HS-27A (cell line): ENCODE results near the gene NYNRIN.
"Not testable (repeated sequence)": the region's sequence is repeated elsewhere in the genome, so short reads cannot be mapped to it uniquely, and the experiment has no call there.

Experiments used
- DNase-seq: peaks from one replicate; pipeline ENCODE4 v3.0.0-alpha.2; 2012; ENCODE audit warnings: low read depth, missing footprints

NYNRIN gene

DNA sequence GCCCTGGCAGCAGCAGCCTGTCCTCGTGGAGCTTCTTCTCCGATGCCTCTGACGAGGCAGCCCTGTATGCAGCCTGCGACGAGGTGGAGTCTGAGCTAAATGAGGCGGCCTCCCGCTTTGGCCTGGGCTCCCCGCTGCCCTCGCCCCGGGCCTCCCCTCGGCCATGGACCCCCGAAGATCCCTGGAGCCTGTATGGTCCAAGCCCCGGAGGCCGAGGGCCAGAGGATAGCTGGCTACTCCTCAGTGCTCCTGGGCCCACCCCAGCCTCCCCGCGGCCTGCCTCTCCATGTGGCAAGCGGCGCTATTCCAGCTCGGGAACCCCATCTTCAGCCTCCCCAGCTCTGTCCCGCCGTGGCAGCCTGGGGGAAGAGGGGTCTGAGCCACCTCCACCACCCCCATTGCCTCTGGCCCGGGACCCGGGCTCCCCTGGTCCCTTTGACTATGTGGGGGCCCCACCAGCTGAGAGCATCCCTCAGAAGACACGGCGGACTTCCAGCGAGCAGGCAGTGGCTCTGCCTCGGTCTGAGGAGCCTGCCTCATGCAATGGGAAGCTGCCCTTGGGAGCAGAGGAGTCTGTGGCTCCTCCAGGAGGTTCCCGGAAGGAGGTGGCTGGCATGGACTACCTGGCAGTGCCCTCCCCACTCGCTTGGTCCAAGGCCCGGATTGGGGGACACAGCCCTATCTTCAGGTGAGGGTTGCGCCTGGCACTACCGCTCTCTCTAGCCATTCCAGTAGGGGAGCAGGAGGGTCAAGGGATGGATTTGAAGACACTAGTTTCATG lies 28.7 kb upstream of the NYNRIN start:
- DNase-seq: no peak

DNA sequence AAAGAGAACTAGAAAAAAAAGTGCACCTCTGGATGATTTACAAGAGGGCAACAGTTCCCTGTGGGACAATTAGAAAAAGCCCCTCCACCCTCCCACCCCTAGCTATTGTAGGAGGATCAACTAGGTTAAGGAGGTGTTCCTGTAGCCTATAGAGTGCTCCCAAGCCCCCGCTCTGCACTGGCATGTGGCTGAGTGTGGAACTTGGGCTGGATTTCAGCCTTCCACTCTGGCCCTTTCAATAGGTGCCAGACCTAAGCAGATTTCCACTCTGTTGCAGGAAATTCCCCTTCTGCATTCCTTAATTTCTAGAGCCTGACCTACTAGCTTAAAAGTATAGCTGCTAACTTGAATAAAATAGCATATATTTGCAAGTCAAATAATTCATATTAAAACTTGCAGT lies 28.1 kb upstream of the NYNRIN start:
- DNase-seq: no peak

GRCh38 chr14:24371605-24372004 lies 27.2 kb upstream of the NYNRIN start:
- DNase-seq: not testable (repeated sequence)

GRCh38 chr14:24372701-24373416 lies 25.9 kb upstream of the NYNRIN start:
- DNase-seq: no peak

DNA sequence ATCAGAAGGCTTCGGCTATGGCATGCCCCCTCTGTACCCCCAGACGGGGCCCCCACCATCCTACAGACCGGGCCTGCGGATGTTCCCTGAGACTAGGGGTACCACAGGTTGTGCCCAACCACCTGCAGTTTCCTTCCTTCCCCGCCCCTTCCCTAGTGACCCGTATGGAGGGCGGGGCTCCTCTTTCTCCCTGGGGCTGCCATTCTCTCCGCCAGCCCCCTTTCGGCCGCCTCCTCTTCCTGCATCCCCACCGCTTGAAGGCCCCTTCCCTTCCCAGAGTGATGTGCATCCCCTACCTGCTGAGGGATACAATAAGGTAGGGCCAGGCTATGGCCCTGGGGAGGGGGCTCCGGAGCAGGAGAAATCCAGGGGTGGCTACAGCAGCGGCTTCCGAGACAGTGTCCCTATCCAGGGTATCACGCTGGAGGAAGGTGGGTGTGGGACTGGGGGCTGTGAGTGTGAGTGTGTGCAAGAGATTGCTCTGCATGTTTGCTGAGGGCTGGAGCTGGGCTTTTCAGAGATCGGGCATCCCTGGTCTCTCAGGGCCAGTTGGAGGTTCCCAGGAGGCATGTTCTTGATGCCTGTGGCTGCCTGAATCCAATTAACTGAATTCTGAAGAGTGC lies 22.2 kb upstream of the NYNRIN start:
- no peak for DNase-seq

DNA sequence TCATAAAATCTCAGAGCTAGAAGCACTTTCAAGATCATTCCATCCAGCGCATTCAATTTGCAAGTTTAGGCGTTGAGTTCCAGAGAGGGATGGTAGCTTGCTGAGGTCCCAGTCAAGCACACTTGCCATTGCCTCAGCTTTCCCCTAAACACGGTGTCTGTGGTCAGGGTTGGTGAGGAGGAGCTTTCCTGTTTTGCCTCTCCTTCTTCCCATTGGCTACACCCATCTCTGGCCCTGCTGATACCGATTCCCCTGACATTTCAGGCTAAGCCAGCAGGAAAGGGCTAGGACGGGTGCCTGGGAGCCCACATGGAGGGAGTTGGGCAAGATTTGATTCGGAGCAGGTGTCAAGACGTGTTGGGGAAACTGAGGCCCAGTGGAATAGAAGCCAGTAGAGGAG lies 21.7 kb upstream of the NYNRIN start:
- no peak for DNase-seq

GRCh38 chr14:24377657-24378056 lies 21.1 kb upstream of the NYNRIN start:
- DNase-seq: no peak

DNA sequence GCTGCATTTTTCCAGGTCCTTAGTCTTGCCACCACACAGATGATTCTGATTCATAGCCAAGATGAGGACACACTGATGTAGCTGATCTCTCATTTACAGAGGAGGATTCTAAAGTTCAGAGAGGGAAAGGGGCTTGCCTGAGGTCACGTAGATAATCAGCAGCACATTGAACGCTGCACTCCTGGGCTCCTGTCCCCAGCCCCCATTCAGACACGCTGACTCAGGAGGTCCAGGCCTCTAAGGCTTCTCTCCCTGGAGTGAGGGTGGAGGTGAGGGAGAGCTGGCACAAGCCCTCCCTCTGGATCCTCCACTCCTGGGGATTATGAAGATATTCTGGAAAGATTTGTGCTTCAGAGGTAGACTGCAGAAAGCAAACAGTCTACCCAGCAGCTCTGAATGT lies 20.5 kb upstream of the NYNRIN start:
- no peak for DNase-seq

- no peak for DNase-seq
These were observed 19.6 kb upstream of the NYNRIN start for GRCh38 chr14:24378981-24379906.

DNA sequence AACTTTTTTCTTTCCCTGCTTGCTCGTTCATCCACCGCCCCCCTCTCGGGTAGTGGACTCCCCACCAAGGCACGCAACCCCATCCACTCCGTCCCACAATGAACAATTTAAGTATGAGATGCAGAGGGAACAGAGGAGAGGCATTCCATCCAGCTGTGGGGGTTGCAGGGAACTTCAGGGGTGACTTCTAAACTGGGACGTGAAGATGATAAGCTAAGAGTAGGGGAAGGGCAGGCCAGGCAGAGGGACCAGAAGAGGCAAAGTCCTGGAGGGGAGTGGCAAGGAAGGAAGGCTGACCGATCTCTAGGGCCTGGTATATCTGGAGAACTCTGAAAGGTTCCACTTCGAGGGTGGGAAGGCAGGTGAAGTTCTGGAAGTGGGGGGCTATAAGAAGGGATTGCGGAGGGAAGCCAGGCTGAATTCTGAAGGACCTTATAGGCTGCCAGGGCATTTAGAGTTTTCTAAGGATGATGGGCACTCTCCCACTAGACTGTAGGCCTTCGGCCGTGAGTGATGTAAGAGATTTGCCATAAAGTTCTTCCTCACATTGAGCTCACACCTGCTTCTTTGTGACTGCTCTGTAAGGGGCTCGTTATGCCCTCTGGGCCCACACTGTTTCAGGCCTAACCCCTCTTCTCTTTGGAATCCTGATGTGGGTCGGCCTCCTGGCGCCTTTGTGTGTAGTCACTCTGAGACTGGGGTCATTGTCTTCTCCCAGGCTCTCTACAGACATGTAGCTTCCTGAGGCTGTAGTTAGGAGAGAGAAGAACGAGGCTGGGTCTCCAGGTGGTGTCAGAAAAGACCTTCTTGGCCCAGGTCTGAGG lies 18.7 kb upstream of the NYNRIN start:
- no peak for DNase-seq

DNA sequence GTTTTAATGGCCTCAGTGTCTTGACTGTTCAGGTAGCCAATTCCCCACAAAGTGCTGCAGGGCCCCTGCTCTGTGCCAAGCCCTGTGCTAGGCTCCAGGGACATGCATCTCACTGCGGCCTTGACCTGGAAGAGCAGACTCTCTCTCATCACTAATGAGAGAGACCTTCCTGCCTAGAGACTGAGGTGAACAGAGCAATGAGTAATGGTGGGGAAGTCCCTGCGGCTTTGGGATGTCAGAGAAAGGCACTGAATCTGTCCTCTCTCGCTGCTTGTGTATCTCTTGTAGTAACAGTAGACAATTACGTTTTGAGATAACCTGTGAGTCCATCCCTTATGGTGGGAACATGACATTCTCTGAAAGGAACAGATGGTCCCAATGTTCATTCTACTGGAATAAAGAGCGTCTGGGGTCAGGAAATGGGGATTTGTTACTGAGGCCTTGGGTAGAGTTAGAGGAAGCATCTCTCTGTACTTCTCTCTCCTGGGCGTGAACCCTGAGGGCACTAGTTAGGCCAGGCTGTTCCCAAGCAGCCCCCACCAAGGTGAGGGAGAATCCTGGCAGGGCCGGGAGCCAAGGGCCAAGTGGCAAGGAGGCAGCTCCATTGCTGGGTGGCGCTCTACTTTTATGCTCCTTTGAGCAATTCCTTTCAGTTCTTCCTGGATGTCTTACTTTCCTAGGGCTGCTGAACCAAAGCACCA lies 17.3 kb upstream of the NYNRIN start:
- no peak for DNase-seq

- no peak for DNase-seq
These were observed 16.8 kb upstream of the NYNRIN start for GRCh38 chr14:24382064-24382371.

DNA sequence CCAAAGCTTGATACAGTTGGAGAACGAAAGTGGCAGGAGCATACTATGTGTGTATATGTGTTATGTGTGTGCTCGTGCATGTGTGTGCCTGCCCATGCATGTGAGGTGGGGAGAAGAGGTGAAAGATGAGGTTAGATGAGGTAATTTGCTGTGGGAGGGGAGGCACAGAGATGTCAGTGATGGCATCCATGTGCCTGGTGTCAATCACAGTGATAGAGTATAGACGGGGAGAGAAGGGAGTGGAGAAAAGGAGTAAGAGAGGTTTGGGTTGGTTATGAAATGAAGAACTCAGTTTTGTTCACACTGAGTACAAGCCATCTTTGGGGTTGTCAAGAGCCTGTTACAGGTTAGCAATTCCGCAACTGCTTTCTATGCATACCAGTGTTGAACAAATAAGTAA lies 14.6 kb upstream of the NYNRIN start:
- no peak for DNase-seq

DNA sequence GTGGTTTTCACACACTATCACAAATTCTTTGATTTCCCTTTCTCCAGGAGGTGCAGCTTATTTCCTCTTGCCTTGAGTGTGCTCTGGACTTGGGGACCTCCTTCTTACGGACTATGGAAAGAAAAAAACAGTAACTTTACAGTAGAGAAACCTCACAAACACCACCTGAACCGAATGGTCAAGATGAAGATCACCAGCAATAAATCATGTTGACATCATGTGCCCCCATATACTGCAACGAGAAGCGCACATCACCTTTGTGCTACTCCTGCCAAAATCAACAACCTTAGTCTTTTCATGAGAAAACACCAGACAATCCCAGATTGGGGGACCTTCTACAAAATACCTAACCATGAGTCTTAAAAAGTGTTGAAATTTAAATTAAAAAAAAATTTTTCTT lies 13.3 kb upstream of the NYNRIN start:
- no peak for DNase-seq

DNA sequence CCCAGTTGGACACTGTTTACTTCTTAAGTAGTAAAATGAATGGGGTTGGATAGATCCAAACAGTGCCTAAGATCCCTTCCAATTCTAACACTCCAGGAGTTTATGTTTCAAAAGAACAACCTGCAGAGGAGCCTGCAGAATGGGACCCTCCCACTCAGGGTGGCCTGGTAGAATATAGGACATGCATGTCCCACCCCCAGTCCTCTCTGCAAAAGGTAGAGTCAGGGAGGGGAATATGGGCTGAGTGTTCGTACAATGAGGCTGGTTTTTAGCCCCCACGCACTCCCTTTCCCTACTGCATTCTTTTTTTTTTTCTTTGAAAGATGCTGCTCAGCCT lies 11.8 kb upstream of the NYNRIN start:
- DNase-seq: no peak

GRCh38 chr14:24387579-24387978 lies 11.2 kb upstream of the NYNRIN start:
- DNase-seq: not testable (repeated sequence)

DNA sequence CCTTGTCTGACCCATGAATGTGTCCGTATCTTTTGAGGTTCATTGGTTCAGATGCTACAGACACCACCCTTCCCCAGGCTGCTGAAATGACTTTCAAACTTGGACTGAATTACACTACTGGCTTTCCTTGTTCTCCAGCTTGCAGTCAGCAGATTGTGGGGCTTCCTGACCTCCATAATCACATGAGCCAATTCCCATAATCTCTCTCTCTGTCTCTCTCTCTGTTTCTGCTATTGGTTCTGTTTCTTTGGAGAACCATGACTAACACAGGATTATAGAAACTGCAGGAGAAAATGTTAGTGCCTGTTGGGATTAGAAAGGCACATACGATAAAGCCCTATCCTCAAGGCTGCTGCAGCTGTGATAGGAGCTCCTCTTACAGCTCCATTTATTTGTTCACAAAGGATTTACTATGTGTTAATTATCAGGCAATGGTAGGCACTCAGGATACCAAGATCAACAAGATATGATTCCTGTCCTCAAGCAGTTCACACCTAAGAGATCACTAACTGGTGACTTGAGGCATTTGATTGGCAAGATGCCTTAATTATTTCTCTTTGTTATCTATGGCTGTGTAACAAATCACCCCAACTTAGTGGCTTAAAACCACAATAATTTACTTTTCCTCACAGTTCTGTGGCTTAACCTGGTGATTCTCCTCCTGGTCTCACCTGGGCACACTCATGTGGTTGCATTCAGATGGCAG lies 10.2 kb upstream of the NYNRIN start:
- DNase-seq: no peak

GRCh38 chr14:24389226-24389848 lies 9.5 kb upstream of the NYNRIN start:
- no peak for DNase-seq

- DNase-seq: no peak
These were observed 7.9 kb upstream of the NYNRIN start for GRCh38 chr14:24390701-24391468.
